CD14-positive monocyte (primary cell): Measurements from ENCODE around the gene FAM161A. TPM values are rescaled to one million over a fixed set of nuclear protein-coding genes. Genes with fewer than 3 reads are reported as not detected.
"Not testable (repeated sequence)": the region's sequence is repeated elsewhere in the genome, so short reads cannot be mapped to it uniquely, and the experiment has no call there.

ENCODE experiments used
- DNase-seq, 3 donors: peaks; one replicate each; pipeline ENCODE4 v3.0.0-alpha.2; 2011 to 2022
- H2AFZ ChIP-seq: 2 replicates; pipeline ENCODE4 v1.6.0; 2012; ENCODE audit warnings: mild to moderate bottlenecking, low read depth, low read length, inconsistent platforms; ENCODE audit not compliant: insufficient read depth, poor library complexity, severe bottlenecking
- H3K27ac ChIP-seq, 2 donors: 1 replicate in 1 of 2; 2 replicates in 1 of 2; pipeline ENCODE4 v1.5.1; 2012 to 2013; ENCODE audit warnings: low read length in 2 of 2, control low read depth in 1 of 2, inconsistent platforms in 1 of 2, low read depth in 1 of 2, mild to moderate bottlenecking in 1 of 2
- H3K27me3 ChIP-seq, 2 donors: one replicate each; pipeline versions ENCODE4 v1.6.0 to v1.6.1; 2011 to 2013; ENCODE audit warnings: low read length in 2 of 2; ENCODE audit not compliant: control insufficient read depth in 2 of 2, insufficient read depth in 2 of 2
- H3K36me3 ChIP-seq, 2 donors: replicated peaks in 1 of 2; 1 replicate in 1 of 2; 2 replicates in 1 of 2; pipeline versions ENCODE4 v1.5.1 to v1.6.1; 2012 to 2013; ENCODE audit warnings: low read length in 2 of 2, control low read depth in 1 of 2, inconsistent platforms in 1 of 2, mild to moderate bottlenecking in 1 of 2; ENCODE audit not compliant: insufficient read depth in 2 of 2, control insufficient read depth in 1 of 2
- H3K4me1 ChIP-seq, 2 donors: 1 replicate in 1 of 2; 2 replicates in 1 of 2; pipeline versions ENCODE4 v1.5.1 to v1.6.1; 2012 to 2013; ENCODE audit warnings: low read length in 2 of 2, control low read depth in 1 of 2, inconsistent platforms in 1 of 2, mild to moderate bottlenecking in 1 of 2, moderate library complexity in 1 of 2; ENCODE audit not compliant: insufficient read depth in 2 of 2, control insufficient read depth in 1 of 2
- H3K4me2 ChIP-seq: replicated peaks from 2 replicates; pipeline ENCODE3; 2012; ENCODE audit warnings: low read length, moderate library complexity, mild to moderate bottlenecking; ENCODE audit not compliant: poor library complexity, severe bottlenecking; ENCODE audit errors: extremely low read depth
- H3K4me3 ChIP-seq, 3 experiments: fragments of 200-600 bp in 1 of 3; sonication (generic) in 1 of 3; replicated peaks in 1 of 3; 1 replicate in 2 of 3; 2 replicates in 1 of 3; pipeline ENCODE4 v1.5.1; 2011 to 2013; ENCODE audit warnings: low read length in 3 of 3, mild to moderate bottlenecking in 3 of 3, control low read depth in 2 of 3, low read depth in 2 of 3, inconsistent platforms in 1 of 3, moderate library complexity in 1 of 3
- H3K79me2 ChIP-seq: 2 replicates; pipeline ENCODE4 v1.6.0; 2012; ENCODE audit warnings: mild to moderate bottlenecking, control low read depth, inconsistent platforms, low read length, moderate library complexity; ENCODE audit not compliant: insufficient read depth
- H3K9ac ChIP-seq: 2 replicates; pipeline ENCODE4 v1.6.0; 2017; ENCODE audit warnings: low read length, mild to moderate bottlenecking; ENCODE audit not compliant: insufficient read depth, poor library complexity, severe bottlenecking
- H3K9me3 ChIP-seq, 2 donors: replicated peaks in 1 of 2; 1 replicate in 1 of 2; 2 replicates in 1 of 2; pipeline versions ENCODE4 v1.5.1 to v1.6.1; 2012 to 2013; ENCODE audit warnings: low read length in 2 of 2, control low read depth in 1 of 2; ENCODE audit not compliant: control insufficient read depth in 1 of 2, insufficient read depth in 1 of 2
- H4K20me1 ChIP-seq: 2 replicates; pipeline ENCODE4 v1.6.0; 2012; ENCODE audit warnings: mild to moderate bottlenecking, low read length, control low read depth, moderate library complexity; ENCODE audit not compliant: insufficient read depth
- H3K27ac Mint-ChIP-seq, 7 donors: one replicate each; pipeline ENCODE4 v1.8.0; 2020; ENCODE audit warnings: mild to moderate bottlenecking in 7 of 7, mixed read lengths in 7 of 7, moderate library complexity in 6 of 7, inconsistent platforms in 2 of 7
- H3K27me3 Mint-ChIP-seq, 3 donors: one replicate each; pipeline ENCODE4 v1.8.0; 2021 to 2022; ENCODE audit warnings: low read depth in 3 of 3, mild to moderate bottlenecking in 3 of 3, mixed read lengths in 3 of 3, moderate library complexity in 3 of 3, inconsistent platforms in 1 of 3
- H3K36me3 Mint-ChIP-seq, 2 donors: one replicate each; pipeline ENCODE4 v1.8.0; 2020; ENCODE audit warnings: mixed read lengths in 2 of 2, inconsistent platforms in 1 of 2, mild to moderate bottlenecking in 1 of 2
- H3K4me1 Mint-ChIP-seq: one replicate; pipeline ENCODE4 v1.8.0; 2020; ENCODE audit warnings: mild to moderate bottlenecking, mixed read lengths
- H3K4me3 Mint-ChIP-seq, 2 donors: one replicate each; pipeline ENCODE4 v1.8.0; 2020; ENCODE audit warnings: mild to moderate bottlenecking in 2 of 2, mixed read lengths in 2 of 2, moderate library complexity in 1 of 2
- H3K9me3 Mint-ChIP-seq, 7 donors: one replicate each; pipeline ENCODE4 v1.8.0; 2020 to 2022; ENCODE audit warnings: mixed read lengths in 7 of 7, mild to moderate bottlenecking in 6 of 7, moderate library complexity in 6 of 7, inconsistent platforms in 2 of 7
- WGBS: methylation state at CpG from one replicate; pipeline ENCODE4 v1.1.5; 2013; ENCODE audit warnings: missing lambda C conversion rate; ENCODE audit not compliant: insufficient coverage; 5-methylcytosine and 5-hydroxymethylcytosine counted together
- intact Hi-C, 2 donors: fragments of 100-400 bp; cut with micrococcal nuclease; formaldehyde crosslinking; loops; one replicate each; pipeline versions ENCODE4 v1.15.0 to v1.15.1; 2023
- polyA plus RNA-seq, 3 donors: library from polyadenylated mRNA; depleted of rRNA in 1 of 3; unstranded in 2 of 3; stranded (reverse) in 1 of 3; fragments of 300-500 nt in 2 of 3; fragments of >200 nt in 1 of 3; fragmentation: Illumina TruSeq in 2 of 3; gene quantifications; 1 replicate in 2 of 3; 2 replicates in 1 of 3; pipeline ENCODE4 v1.2.3, GENCODE V29; 2012 to 2021
- TF ChIP-seq, protein P1 (sequence below): fragments of 200-600 bp; IDR thresholded peaks from one replicate; pipeline ENCODE4 v1.8.0; 2022; ENCODE audit warnings: antibody characterized with exemption, mild to moderate bottlenecking

FAM161A gene
- polyA plus RNA-seq, 3 donors: 0.11 to 0.25 TPM; not detected in 1

DNA sequence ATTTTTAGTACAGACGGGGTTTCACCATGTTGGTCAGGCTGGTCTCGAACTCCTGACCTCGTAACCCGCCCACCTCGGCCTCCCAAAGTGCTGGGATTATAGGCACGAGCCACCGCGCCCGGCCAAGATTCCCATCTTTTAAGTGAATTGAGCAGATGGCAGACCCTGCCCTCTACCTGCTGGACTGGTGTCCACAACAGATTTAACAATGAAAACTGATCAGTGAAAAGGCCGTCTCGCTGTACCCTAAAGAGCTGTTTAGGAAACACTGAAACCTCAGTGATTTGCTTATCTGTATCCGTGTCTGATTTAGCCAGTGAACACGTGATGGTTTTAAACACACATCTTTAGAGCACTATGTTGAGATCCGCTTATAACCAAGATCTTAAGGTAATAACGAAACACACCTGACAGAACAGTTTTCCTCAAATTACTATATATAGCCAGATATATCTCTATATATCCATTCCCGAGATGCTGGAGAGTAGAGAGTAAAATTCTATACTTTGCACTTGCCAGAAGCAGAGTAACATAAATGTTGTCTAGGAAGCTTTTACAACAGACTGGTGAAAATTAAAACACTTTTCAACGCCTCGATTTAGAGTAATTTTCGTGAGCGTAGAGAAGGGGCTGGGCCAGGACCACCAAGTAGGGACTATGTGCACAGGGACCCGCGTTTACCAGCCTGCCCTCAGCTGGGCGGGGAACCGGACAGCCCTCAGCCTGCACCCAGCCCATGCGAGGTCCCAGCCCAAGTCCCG, 594 bp downstream of the FAM161A start:
- H2AFZ ChIP-seq: peak overlapping the region; percentile 100
- intact Hi-C loops: loop anchor here (10.0 kb wide), 2 partner anchors 158 to 318 kb away; partner anchors contain the start of gene XPO1 (in 1 of the 2)
- H3K27ac Mint-ChIP-seq: peak overlapping the region in 5 of 7 donors; percentile 65 to 92 (median 84)
- 31% methylated on average over 21 of the region's 26 CpGs for WGBS
- TF ChIP-seq, protein P1, sequence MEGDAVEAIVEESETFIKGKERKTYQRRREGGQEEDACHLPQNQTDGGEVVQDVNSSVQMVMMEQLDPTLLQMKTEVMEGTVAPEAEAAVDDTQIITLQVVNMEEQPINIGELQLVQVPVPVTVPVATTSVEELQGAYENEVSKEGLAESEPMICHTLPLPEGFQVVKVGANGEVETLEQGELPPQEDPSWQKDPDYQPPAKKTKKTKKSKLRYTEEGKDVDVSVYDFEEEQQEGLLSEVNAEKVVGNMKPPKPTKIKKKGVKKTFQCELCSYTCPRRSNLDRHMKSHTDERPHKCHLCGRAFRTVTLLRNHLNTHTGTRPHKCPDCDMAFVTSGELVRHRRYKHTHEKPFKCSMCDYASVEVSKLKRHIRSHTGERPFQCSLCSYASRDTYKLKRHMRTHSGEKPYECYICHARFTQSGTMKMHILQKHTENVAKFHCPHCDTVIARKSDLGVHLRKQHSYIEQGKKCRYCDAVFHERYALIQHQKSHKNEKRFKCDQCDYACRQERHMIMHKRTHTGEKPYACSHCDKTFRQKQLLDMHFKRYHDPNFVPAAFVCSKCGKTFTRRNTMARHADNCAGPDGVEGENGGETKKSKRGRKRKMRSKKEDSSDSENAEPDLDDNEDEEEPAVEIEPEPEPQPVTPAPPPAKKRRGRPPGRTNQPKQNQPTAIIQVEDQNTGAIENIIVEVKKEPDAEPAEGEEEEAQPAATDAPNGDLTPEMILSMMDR: no peak
- no peaks in the 10 kb centered on the region for H3K9me3 Mint-ChIP-seq
- H3K27me3 ChIP-seq: no peaks in the 10 kb centered on the region
- peak overlapping the region; percentile 98 for H3K4me3 Mint-ChIP-seq
- H3K4me3 ChIP-seq: peak overlapping the region; percentile 80 to 97 (median 93)
- H4K20me1 ChIP-seq: no peaks in the 10 kb centered on the region
- DNase-seq: peak in 1 of 3 donors; percentile 9
- no peaks in the 10 kb centered on the region for H3K36me3 ChIP-seq
- no peaks in the 10 kb centered on the region for H3K79me2 ChIP-seq
- peak overlapping the region; percentile 21 to 32 for H3K27ac ChIP-seq
- H3K9ac ChIP-seq: peak overlapping the region; percentile 53
- H3K4me1 Mint-ChIP-seq: peaks cover 22% of the 10 kb centered on the region
- H3K4me1 ChIP-seq: peaks cover 19 to 20% of the 10 kb centered on the region in 2 donors
- peaks cover 0 to 2% of the 10 kb centered on the region in 2 donors for H3K36me3 Mint-ChIP-seq
- H3K9me3 ChIP-seq: no peaks in the 10 kb centered on the region
- peak overlapping the region; percentile 79 for H3K4me2 ChIP-seq
- H3K27me3 Mint-ChIP-seq: no peaks in the 10 kb centered on the region

DNA sequence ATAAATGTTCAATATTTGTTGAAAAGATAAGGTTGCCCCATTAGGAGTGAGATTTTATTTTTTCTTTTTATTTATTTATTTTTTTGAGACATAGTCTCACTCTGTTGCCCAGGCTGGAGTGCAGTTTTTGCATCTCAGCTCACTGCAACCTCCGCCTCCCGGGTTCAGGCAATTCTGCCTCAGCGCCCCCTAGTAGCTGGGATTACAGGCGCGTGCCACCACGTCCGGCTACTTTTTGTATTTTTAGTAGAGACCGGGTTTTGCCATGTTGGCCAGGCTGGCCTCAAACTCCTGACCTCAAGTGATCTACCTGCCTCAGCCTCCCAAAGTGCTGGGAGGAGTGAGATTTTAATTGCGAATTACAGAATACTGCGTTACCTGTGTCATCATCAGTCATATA, 2.6 kb downstream of the FAM161A start:
- H3K4me3 Mint-ChIP-seq, DNase-seq, H3K4me2 ChIP-seq, H3K9me3 ChIP-seq, H3K27ac Mint-ChIP-seq, H3K36me3 ChIP-seq, H3K27ac ChIP-seq, H3K36me3 Mint-ChIP-seq, H3K79me2 ChIP-seq, H3K27me3 ChIP-seq, H3K9me3 Mint-ChIP-seq, H3K27me3 Mint-ChIP-seq, H4K20me1 ChIP-seq, H3K9ac ChIP-seq, H3K4me3 ChIP-seq, H2AFZ ChIP-seq: not testable (repeated sequence)
- intact Hi-C loops: loop anchor here (10.0 kb wide), 2 partner anchors 156 to 316 kb away; partner anchors contain the start of gene XPO1 (in 1 of the 2)
- H3K4me1 Mint-ChIP-seq: peaks cover 22% of the 10 kb centered on the region
- WGBS: 100% methylated on average over 4 of the region's 10 CpGs
- H3K4me1 ChIP-seq: peaks cover 19 to 20% of the 10 kb centered on the region in 2 donors
